Inflammatory macrophage treated with lipopolysaccharide for 1 hour (primary cell): ENCODE results near the gene IFNL2.
"Not testable (repeated sequence)": the region's sequence is repeated elsewhere in the genome, so short reads cannot be mapped to it uniquely, and the experiment has no call there.

Source experiments
- DNase-seq, 2 donors: peaks; one replicate each; pipeline ENCODE4 v3.0.0-alpha.2; 2020 to 2022

IFNL2 gene

DNA sequence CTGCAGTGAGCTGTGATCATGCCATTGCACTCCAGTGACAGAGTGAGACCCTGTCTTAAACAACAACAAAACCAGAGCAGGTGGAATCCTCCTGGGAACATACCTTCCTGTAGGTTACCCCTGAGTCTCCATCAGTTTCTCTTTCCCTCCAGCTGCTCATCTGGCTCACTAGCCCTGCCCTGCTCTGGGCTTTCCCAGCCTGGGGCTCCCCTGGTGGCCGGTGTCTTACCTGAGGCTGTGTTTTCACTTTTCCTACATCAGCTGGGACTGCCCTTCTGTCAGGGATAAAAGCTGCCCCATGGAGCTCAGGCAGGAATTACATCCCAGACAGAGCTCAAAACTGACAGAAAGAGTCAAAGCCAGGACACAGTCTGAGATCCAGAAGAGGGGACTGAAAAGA is at the start of gene IFNL2:
TSS of gene IFNL2 (plus strand) at position 312 of the 400 bp plus-strand sequence. CDS start 173 bp downstream, outside the sequence.
- DNase-seq: not testable (repeated sequence)

DNA sequence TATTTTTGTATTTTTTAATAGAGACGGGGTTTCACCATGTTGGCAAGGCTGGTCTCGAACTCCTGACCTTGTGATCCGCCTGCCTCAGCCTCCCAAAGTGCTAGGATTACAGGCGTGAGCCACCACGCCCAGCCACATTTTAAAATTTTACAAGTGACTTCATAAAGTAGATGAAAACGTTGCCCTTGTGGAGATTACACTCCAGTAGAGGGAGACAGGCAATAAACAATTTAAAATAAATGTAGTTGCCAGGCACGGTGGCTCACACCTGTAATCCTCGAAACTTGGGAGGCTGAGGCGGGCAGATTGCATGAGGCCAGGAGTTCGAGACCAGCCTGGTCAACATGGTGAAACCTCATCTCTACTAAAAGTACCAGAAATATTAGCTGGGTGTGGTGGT is 49.1 kb upstream of the IFNL2 start:
- not testable (repeated sequence) for DNase-seq

DNA sequence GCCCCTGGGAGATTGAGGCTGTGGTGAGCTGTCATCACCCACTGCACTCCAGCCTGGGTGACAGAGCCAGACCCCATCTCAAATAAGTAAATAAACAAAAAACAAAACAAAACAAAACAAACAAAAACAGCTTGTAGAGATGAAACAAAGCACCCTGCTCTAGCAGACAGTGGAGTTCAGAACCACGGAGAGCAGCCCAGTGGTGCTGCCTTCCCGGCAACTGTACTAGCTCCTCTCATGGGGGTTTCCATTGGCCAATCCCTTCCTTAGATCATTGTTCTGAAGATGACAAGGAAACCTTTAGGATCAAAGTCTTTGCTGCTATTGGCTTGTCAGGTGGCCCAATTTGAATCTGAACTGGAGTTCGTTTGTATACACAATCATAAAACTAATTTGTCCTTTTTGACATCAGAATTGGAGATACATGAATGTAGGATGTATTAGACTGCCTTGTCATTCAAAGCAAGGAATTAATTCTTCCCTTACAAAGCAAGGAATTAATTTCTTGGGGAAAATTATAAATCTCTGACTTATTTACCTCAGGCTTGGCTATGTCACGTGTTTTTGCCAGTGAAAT is 44.4 kb upstream of the IFNL2 start:
- DNase-seq: peak; percentile 3 to 15

DNA sequence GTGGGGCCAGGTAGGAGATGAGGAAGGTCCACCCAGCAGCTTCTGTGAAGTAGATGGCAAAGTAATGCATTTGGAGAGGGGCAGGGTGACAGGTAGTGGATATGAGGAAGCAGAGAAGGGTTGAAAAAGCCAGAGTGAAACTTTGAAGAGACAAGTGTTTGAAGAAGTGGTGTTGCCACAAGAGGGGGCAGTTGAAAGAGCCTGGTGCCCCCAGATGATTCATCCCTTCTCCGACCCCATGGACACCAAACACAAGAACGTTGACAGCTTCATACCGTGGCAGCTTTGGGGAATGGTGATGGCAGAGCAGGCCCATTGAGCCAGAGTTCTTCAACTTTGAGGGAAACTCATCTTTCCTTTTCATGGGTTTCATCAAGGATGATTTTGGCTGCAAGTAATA is 43.3 kb upstream of the IFNL2 start:
- no peak for DNase-seq

DNA sequence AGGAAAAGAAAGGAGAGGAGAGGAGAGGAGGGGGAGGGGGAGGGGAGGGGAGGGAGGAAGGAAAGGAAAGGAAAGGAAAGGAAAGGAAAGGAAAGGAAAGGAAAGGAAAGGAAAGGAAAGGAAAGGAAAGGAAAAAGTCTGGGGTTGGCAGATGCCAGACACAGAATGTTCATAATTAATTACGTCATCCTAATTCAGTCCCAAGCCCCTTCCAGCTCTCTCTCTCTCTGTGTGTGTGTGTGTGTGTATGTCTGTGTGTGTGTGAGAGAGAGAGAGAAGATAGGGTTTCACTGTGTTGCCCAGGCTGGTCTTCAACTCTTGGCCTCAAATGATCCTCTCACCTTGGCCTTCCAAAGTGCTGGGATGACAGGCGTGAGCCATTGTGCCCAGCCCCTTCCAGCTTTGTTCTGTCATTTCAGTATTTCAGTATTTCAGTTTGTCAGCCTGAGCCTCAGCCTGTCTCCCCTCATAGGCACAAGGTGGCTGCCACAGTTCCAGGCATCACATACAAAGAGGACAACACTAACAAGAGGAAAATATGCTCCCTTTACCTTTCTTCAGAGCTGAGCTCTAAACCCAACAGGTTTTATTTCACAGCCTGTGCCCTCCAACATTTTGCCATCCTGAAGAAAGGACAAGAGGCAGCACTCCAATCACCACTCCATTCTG is 38.0 kb upstream of the IFNL2 start:
- DNase-seq: no peak

DNA sequence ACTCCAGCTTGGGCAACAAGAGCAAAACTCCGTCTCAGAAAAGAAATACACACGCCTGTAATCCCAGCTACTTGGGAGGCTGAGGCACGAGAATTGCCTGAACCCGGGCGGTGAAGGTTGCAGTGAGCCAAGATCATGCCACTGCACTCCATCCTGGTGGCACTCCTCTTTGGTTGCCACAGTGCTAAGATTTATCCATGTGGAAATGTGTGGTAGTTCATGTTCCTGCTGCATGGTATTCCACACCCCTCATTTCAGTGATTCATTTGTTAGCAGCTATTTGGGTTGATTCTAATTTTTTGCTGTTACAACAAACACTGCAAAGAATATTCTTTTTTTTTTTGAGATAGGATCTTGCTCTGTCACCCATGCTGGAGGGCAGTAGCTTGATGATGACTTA is 35.5 kb upstream of the IFNL2 start:
- DNase-seq: no peak

DNA sequence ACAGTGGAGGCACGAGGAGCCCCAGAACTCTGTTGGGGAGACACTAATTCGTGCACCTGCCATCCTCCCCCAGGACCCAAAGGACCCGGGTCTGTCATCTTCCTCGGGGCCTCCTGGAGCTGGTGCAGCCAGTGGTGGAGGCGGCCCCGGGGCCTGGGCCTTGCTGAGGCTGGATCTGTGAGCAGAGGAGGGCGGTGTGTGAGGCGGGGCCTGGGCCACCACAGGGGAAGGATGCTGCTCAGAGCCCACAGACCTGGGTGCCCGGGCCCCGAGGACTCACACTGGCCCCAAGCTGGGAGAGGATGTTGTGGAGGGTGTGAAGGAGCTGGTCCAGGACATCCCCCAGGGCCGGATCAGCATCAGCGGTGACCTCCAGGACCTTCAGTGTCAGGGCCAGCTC is 31.7 kb upstream of the IFNL2 start:
- DNase-seq: no peak

DNA sequence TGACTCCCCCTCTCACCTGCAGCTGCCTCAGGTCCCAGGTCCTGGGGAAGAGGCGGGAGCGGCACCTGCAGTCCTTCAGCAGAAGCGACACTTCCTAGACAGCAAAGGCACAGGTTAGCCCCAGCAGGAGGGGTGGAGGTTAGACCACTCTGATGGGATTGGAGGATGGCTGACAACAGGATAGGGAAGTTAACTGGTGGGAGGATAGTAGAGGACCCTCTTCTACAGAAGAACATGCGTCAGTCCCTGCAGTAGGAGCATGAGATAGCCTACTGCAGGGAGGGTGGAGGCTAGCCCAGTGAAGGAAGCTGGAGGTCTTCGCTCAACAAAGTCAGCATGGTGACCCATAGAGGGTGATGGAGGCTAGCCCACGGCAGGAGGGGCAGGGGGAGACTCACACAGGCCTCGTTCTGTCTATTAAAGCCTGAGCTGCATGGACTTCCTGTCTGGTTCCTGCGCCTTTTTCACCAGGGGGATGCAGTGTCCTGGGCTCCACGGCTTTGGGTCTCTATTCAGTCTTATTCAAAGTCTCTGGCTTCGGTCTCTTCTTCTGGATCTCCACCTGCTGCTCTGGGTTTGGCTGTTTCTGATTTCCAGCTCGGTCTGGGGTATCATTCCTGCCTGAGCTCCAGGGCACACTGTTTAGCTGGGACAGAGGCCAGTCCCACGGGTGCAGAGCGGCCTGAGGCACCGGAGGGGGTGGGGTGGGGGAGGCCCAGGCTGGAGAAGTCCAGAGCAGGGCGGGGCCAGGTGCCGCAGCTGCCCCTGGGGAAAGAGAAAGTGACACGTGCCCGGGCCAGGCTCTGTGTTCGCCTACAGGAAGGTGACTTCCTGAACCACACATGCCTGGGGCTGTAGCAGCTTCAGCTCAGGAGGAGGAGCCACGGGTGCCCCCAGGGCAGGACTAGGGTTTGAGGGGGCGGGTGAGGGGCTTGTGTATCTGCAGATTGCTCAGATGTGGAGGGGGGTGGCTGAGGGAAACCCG is 30.7 kb upstream of the IFNL2 start:
- DNase-seq: no peak

DNA sequence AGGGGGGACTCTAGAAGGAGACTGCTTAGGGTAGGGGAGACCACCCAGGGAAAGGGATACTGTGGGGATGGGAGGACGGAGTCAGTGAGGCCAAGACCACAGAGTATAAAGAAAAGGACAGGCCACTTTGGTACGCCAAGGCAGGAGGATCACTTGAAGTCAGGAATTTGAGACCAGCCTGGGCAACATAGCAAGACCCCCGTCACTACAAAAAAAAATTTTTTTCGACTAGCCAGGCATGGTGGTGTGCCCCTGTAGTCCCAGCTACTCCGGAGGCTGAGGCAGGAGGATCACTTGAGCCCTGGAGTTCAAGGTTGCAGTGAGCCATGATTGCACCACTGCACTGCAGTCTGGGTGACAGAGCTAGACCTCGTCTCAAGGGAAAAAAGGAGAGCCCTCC is 30.0 kb upstream of the IFNL2 start:
- DNase-seq: no peak

DNA sequence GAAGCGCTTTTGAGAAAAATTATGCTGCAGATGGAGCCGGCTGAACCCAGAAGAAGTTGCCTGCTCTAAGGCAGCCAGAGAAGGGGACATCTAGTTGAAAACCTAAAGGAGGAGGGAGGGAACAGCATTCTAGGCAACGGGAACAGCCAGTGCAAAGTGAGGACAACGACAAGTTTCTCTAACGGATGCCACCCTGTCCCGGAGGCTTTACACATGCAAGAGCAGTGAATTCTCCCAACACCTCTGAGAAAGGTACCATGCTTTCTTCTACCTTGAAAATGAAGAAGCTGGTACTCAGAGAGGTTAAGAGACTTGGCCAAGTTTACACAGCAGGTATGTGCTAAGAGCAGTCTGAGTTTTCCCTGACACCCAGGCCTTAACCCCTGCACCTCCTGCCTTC is 29.3 kb upstream of the IFNL2 start:
- no peak for DNase-seq

DNA sequence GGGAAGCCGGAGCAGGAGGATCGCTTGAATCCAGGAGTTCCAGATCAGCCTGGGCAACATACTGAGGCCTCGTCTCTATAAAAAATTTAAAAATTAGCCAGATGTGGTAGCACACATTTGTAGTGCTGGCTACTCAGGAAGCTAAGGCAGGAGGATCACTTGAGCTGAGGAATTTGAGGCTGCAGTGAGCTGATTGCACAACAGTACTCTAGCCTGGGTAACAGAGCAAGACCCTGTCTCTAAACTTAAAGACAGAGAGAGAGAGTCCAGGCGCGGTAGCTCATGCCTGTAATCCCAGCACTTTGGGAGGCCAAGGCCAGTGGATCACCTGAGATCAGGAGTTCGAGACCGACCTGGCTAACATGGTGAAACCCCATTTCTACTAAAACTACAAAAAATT is 27.8 kb upstream of the IFNL2 start:
- no peak for DNase-seq

DNA sequence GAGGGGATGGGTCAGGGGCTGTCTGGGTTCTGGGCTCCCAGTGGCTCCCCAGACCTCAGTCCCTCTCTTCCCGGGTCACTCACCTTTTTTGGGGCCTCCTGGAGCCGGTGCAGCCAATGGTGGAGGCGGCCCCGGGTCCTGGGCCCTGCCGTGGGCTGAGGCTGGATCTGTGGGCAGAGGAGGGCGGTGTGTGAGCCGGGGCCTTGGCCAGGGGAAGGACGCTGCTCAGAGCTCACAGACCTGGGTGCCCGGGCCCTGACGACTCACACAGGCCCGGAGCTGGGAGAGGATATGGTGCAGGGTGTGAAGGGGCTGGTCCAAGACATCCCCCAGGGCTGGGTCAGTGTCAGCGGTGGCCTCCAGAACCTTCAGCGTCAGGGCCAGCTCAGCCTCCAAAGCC is 24.5 kb upstream of the IFNL2 start:
- not testable (repeated sequence) for DNase-seq

DNA sequence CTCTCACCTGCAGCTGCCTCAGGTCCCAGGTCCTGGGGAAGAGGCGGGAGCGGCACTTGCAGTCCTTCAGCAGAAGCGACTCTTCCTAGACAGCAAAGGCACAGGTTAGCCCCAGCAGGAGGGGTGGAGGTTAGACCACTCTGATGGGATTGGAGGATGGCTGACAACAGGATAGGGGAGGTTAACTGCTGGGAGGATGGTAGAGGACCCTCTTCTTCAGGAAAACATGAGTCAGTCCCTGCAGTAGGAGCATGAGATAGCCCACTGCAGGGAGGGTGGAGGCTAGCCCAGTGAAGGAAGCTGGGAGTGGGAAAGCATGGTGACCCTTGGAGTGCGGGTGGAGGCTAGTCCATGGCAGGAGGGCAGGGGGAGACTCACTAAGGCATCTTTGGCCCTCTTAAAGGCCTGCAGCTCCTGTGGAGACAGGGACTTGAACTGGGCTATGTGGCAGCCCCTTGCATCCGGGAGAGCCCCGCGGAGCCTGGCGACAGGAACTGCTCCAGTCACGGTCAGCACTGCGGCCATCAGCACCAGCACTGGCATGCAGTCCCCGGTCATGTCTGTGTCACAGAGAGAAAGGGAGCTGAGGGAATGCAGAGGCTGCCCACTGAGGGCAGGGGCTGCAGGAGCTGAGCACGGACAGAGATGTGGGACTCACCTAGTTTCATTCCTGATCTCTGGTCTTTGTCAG is 23.6 kb upstream of the IFNL2 start, which contains the start of gene IFNL3:
TSS of gene IFNL3 (minus strand) at position 597 of the 691 bp plus-strand sequence. CDS start at position 558, 39 bp downstream.
- not testable (repeated sequence) for DNase-seq

DNA sequence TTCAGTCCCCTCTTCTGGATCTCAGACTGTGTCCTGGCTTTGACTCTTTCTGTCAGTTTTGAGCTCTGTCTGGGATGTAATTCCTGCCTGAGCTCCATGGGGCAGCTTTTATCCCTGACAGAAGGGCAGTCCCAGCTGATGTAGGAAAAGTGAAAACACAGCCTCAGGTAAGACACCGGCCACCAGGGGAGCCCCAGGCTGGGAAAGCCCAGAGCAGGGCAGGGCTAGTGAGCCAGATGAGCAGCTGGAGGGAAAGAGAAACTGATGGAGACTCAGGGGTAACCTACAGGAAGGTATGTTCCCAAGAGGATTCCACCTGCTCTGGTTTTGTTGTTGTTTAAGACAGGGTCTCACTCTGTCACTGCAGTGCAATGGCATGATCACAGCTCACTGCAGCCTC is 23.0 kb upstream of the IFNL2 start:
- not testable (repeated sequence) for DNase-seq

DNA sequence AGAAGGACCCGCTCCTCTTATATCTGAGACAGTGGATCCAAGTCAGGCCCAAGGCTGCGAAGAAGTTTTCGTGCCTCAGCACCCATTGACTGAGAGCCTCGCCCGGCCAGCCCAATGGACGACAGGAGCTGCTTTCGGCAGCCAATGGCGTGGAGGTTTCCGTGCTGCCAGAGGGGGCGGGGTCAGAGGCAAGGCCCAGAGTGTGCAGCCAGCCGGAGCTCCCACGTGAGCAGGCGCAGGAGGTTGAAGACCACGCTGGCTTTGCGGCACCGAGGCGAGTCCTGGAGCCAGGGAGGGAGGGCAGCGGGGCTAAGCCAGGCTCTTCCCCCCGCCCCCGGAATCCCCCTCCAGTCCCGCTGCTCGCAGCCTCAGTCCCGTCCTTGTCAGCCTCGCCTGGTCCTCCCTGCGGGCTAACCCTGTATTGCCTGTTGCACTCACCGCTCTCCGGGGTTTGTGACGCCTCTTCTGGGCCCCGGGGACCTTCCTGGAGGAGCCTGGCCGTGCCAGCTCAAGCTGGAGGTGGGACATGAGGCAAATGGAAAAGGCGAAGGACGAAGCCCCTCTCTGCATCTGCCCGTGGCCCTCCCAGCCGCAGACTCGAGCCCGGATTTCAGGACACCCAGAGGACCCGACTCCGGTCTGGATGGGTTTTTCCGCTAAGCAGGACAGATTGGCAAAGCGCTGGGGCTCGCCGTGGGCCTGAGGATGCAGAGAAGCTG is 21.1 kb upstream of the IFNL2 start:
- DNase-seq: no peak

DNA sequence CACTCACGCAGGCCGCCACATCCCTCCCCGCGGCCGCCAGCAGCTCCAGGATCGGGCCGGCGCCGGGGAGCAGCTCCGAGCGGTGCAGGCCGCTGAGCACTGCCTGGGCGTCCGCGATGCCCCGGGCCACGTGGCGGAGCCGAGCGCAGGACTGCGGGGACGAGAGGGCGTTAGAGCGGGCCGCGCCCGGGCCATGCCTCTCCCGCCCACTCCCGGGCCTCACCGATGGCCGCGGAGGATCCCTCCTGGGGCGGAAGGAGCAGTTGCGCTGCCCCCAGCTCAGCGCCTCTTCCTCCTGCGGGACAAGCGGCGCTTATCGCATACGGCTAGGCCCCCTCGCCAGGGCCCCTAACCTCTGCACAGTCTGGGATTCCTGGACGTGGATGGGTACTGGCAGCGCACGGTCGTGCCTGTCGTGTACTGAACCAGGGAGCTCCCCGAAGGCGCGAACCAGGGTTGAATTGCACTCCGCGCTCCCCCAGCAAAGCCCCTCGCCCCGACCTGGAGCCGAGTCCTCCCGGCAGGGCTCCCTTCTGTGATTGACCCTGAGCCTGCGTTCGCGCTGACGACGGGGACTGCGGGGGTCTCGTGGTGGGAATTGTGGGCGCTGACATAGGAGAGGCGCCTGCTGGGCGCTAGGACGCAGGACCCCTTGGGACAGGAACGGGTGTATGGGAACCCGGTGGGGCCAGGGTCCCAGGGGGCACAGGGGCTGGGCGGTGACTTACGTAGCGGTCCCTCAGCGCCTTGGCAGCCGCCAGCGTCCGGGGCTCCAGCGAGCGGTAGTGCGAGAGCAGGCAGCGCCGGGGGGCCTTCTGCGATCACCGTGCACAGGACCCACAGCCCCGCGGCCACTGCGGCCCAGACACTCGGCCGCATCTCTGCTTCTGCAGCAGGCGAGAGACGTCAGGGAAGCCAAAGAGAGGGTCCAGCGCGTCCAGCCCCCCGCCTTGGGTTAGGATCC is 20.2 kb upstream of the IFNL2 start:
- no peak for DNase-seq

DNA sequence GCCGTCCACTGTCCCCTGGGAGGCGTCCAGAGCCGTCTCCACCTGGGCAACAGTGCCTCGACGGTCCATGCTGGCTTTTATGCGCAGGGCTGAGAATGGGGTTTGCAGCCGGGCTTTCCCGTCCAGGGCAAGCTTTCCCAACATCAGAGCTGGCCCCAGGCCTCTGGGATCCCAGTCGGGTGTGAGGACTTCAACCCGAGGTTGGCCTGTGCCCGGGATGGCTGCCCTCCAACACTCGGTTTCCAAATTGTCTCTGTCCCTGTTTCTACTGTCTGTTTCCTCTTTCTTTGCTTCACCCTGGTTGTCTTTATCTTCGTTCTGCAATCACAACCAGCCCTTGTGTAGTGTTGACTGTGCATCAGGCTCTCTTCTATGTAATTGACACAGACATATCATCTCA is 19.4 kb upstream of the IFNL2 start, which contains the start of gene IFNL4:
TSS of gene IFNL4 (minus strand) at position 51 of the 400 bp plus-strand sequence.
- DNase-seq: no peak

DNA sequence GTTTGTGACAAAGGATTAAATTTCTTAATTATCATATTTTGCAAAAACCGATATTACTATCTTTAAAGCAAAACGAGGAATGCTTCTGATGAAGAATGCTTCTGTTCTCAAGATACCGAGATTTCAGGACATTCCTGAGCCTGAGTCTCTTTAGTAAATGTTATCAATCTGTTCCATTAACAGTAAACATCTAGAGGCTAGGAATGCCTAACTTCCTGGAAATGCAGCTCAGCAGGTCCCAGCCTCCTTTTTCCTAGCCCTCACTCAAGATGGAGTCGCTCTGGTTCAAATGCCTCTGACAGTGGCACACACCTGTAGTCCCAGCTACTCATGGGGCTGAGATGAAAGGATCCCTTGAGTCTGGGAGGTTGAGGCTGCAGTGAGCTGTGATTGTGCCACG is 17.1 kb upstream of the IFNL2 start:
- no peak for DNase-seq

DNA sequence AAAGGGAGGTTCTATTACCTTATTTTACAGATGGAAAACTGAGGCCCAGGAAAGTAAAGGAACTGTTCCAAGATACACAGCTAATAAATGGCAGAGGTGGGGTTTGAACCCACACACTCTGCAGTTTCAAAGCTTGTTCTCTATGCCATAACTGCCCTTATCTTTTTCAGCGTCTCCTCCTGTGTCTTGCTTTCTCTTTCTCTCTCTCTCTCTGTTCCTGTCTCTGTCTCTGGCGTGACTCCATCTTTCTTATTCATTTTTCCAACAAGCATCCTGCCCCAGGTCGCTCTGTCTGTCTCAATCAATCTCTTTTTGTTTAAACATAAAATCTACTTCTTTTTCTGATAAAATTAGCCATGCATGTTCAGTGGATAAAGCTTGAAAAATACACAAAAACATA is 16.4 kb upstream of the IFNL2 start:
- DNase-seq: no peak

DNA sequence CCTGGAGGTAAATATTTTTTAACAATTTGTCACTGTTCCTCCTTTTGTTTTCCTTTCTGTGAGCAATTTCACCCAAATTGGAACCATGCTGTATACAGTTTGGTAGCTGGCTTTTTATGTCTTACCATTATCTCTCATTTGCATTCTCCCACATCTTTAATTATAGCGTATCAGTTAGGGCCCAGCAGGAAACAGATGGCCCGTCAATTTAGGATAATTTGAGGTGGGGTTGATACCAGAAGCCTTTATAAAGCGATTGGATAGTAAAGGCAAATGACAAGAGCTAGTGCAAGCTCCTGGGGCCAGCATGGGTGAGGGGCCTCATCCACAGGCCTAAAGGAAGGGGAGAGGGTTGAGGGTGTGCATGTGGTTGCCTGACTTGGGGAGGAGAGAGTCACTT is 15.7 kb upstream of the IFNL2 start:
- no peak for DNase-seq
